ENCODE results near the gene SP110.

The SP110 gene

DNA sequence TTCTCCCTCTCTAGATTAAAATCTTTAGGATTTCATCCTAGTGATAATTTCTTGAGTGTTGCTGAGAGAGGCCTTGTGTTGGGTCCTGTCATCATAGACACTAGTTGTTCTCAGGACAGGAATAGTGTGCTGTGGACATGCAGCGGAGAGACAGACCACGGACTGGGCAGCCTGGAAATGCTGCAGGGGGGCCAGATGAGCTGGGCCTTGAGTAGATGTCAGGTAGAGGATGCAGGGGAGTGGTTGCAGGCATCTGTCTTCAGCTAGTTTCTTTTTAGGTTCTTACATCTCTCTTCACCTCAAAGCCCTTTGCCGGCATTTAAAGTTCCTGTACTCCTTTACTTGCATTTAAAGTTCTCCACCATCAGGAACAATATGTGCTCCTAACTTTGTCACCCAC lies 42.8 kb downstream of the SP110 start:
- Histone ChIP-seq H3K4me3 (ENCODE audit: insufficient read depth, low read depth, low read length) (no peak overlapping the region), H3K9me3 (ENCODE audit: control insufficient read depth, low read length) (peaks cover 2% of the 10 kb centered on the region), H3K4me1 (ENCODE audit: control insufficient read depth, insufficient read depth, low read length) (peaks cover 13% of the 10 kb centered on the region), H3K27ac (ENCODE audit: insufficient read depth, low read depth, low read length, poor library complexity, severe bottlenecking) (no peak overlapping the region), H3K27me3 (ENCODE audit: control insufficient read depth, insufficient read depth, low read length, poor library complexity, severe bottlenecking) (no peaks in the 10 kb centered on the region), H3K36me3 (ENCODE audit: control insufficient read depth, insufficient read depth, low read length) (no peaks in the 10 kb centered on the region)
- 93 to 94% methylated on average over 3 of the region's 3 CpGs for WGBS, 2 experiments

DNA sequence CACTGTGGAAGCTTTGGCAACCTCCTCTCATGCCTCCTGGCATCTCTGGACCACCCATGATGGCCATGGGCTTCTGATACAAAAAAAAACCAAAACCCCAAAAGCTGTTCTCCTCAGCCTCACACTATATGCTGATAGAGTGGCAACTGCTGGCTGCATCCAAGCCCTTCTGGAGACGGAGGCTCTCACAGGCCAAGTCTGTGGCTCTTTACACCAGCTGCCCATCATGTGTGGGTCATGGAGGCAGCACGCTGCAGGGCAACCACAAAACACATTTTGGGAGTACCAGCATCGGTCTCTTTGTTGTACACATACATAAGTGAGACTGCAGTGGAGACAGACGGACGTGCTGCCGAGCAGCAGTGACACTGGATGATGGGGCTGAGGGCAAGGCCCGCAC lies 45.3 kb downstream of the SP110 start:
- Histone ChIP-seq H3K27me3 (ENCODE audit: control insufficient read depth, insufficient read depth, low read length, poor library complexity, severe bottlenecking) (no peaks in the 10 kb centered on the region), H3K9me3 (ENCODE audit: control insufficient read depth, low read length) (no peaks in the 10 kb centered on the region), H3K4me1 (ENCODE audit: control insufficient read depth, insufficient read depth, low read length) (peaks cover 13% of the 10 kb centered on the region), H3K4me3 (ENCODE audit: insufficient read depth, low read depth, low read length) (no peak overlapping the region), H3K27ac (ENCODE audit: insufficient read depth, low read depth, low read length, poor library complexity, severe bottlenecking) (no peak overlapping the region), H3K36me3 (ENCODE audit: control insufficient read depth, insufficient read depth, low read length) (no peaks in the 10 kb centered on the region)
- 94 to 95% methylated on average over 7 of the region's 7 CpGs for WGBS, 2 experiments

DNA sequence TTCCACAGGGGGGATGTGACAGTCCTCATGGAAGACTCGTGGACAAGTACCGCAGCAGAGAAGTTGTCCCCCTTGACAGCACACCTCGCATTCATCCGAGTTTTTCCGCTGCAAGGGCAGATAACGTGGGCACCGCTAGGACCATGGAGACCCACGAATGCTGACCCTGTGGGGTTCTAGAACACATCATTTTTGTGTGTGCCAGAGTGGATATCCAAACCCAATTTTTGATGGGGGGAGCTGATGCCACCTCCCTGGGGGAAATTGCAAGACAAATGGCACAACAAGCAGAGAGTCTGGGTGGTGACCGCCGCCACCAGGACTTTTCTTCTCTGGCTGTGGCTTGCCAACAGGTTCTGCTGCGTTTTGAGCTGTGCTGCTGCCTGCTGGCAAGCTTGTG lies 46.9 kb downstream of the SP110 start:
- Histone ChIP-seq H3K4me3 (ENCODE audit: insufficient read depth, low read depth, low read length) (no peak overlapping the region), H3K9me3 (ENCODE audit: control insufficient read depth, low read length) (no peaks in the 10 kb centered on the region), H3K4me1 (ENCODE audit: control insufficient read depth, insufficient read depth, low read length) (no peaks in the 10 kb centered on the region), H3K27ac (ENCODE audit: insufficient read depth, low read depth, low read length, poor library complexity, severe bottlenecking) (no peak overlapping the region), H3K27me3 (ENCODE audit: control insufficient read depth, insufficient read depth, low read length, poor library complexity, severe bottlenecking) (no peaks in the 10 kb centered on the region), H3K36me3 (ENCODE audit: control insufficient read depth, insufficient read depth, low read length) (no peaks in the 10 kb centered on the region)
- WGBS, 2 experiments = 95 to 97% methylated on average over 11 of the region's 11 CpGs

DNA sequence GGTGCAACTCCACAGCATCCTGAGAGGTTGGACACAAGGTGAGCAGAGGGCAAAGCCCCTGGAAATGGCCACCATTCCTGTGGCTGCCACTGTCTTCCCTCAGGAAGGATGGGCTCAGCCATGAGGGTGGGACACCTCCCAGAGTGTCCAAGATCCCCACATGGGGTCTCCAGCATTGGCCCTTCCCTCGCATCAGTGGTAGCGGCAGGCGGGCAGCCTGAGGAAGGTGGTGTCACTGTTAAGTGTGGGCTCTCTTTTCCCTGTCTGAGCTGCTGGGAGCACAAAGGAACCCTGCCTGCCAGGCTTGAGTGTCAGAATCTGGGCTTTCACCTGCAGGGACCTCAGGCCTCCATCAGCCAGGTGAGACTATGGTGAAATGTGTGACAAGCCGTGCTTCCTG lies 47.6 kb downstream of the SP110 start:
- Histone ChIP-seq H3K27me3 (ENCODE audit: control insufficient read depth, insufficient read depth, low read length, poor library complexity, severe bottlenecking) (no peaks in the 10 kb centered on the region), H3K9me3 (ENCODE audit: control insufficient read depth, low read length) (no peaks in the 10 kb centered on the region), H3K27ac (ENCODE audit: insufficient read depth, low read depth, low read length, poor library complexity, severe bottlenecking) (no peak overlapping the region), H3K4me1 (ENCODE audit: control insufficient read depth, insufficient read depth, low read length) (no peaks in the 10 kb centered on the region), H3K4me3 (ENCODE audit: insufficient read depth, low read depth, low read length) (no peak overlapping the region), H3K36me3 (ENCODE audit: control insufficient read depth, insufficient read depth, low read length) (no peaks in the 10 kb centered on the region)
- WGBS, 2 experiments = 95 to 96% methylated on average over 4 of the region's 4 CpGs

DNA sequence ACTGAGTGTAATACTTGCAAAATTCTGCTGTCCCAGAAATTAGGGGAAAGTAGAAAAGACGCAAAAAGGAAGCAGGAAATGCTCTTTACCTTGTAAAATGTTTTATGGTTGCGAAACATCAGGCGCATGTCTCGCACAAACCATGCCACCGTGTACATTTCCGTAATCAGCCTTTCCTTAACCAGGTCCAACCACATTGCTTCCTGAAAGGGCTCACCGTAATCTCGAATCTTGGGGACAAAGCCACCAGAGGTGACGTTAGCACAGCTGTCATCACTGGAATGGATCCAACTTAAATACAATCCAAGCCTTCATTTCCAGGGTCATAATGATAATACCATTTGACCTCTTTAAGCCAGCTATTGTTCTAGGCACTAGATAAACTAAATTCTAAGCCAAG lies 49.3 kb downstream of the SP110 start:
- H3K4me1 ChIP-seq (ENCODE audit: control insufficient read depth, insufficient read depth, low read length) = no peaks in the 10 kb centered on the region
- no peaks in the 10 kb centered on the region for H3K9me3 ChIP-seq (ENCODE audit: control insufficient read depth, low read length)
- no peaks in the 10 kb centered on the region for H3K27me3 ChIP-seq (ENCODE audit: control insufficient read depth, insufficient read depth, low read length, poor library complexity, severe bottlenecking)
- no peaks in the 10 kb centered on the region for H3K36me3 ChIP-seq (ENCODE audit: control insufficient read depth, insufficient read depth, low read length)
- H3K4me3 ChIP-seq (ENCODE audit: insufficient read depth, low read depth, low read length) = no peak overlapping the region
- 94 to 97% methylated on average over 9 of the region's 9 CpGs for WGBS, 2 experiments
- no peak overlapping the region for H3K27ac ChIP-seq (ENCODE audit: insufficient read depth, low read depth, low read length, poor library complexity, severe bottlenecking)

DNA sequence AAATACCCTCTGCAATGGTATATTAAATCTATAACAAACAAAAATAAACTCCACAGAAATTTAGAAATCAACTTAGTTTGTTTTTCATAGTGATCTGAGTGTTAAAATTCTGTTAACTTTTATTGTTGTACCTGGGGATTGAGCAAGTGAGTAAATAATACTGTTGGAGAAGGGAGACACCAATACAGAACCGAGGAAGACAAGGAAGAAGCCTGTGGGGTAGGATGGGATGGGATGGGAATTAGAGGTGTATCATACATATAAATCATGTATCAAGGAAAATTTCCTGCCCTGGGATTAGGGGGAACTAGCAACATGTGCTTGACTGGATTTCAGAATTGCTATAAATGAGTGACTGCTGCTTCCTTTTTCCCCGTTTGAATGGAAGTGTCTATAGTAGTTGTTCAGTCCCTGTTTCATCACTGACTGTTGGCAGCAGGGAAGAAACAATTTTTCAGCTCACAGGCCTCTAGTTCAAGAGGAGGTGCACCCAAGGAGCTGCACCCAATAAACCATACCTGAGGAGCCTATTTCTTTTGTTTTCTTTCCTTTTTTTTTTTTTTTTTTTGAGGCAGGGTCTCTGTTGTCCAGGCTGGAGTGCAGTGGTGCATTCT lies 53.1 kb downstream of the SP110 start:
- H3K36me3 ChIP-seq (ENCODE audit: control insufficient read depth, insufficient read depth, low read length) = no peaks in the 10 kb centered on the region
- no peak overlapping the region for H3K4me3 ChIP-seq (ENCODE audit: insufficient read depth, low read depth, low read length)
- H3K9me3 ChIP-seq (ENCODE audit: control insufficient read depth, low read length) = no peaks in the 10 kb centered on the region
- H3K27me3 ChIP-seq (ENCODE audit: control insufficient read depth, insufficient read depth, low read length, poor library complexity, severe bottlenecking) = no peaks in the 10 kb centered on the region
- WGBS, 2 experiments = 92 to 96% methylated on average over 2 of the region's 2 CpGs
- H3K4me1 ChIP-seq (ENCODE audit: control insufficient read depth, insufficient read depth, low read length) = no peaks in the 10 kb centered on the region
- no peak overlapping the region for H3K27ac ChIP-seq (ENCODE audit: insufficient read depth, low read depth, low read length, poor library complexity, severe bottlenecking)

DNA sequence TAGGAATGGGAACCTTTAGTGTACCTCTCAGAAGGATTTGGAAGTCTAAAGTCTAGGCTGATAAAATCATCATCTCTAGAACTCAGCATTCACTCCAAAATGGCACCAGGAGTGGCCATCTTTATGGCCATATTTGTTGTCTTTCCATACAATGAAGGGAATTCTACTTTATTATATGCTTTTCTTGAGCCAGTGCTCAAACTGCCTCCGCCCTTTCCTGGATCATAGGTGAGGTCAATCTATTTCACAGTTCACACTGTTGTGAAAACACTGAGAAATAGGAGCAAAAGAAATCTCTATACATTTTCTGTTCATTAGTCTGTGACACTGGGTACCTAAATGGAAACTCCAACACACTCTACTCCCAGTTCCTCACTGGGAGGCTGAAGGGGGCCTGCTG lies 55.6 kb downstream of the SP110 start:
- WGBS, 2 experiments = 90 to 100% methylated on average over 1 of the region's 1 CpG
- Histone ChIP-seq H3K9me3 (ENCODE audit: control insufficient read depth, low read length) (no peaks in the 10 kb centered on the region), H3K27me3 (ENCODE audit: control insufficient read depth, insufficient read depth, low read length, poor library complexity, severe bottlenecking) (no peaks in the 10 kb centered on the region)

DNA sequence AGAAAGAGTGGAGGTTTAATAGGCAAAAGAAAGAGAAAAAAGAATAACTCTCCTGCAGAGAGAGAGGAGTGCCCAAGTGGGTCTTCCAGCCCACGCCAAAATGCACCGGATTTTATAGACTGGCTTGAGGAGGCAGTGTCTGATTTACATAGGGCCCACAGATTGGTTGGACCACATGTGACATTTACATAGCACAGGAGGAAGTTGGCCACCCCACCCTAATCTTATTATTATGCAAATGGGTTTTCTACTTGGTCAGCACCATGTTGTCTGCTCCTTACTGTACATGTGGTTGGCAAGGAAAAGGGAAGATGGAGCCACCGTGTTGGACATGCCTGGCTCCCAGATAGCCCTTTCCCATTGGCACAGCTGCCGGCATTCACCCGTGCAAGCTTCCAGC lies 56.8 kb downstream of the SP110 start:
- Histone ChIP-seq H3K4me3 (ENCODE audit: insufficient read depth, low read depth, low read length) (no peak overlapping the region), H3K9me3 (ENCODE audit: control insufficient read depth, low read length) (no peaks in the 10 kb centered on the region), H3K27ac (ENCODE audit: insufficient read depth, low read depth, low read length, poor library complexity, severe bottlenecking) (no peak overlapping the region), H3K36me3 (ENCODE audit: control insufficient read depth, insufficient read depth, low read length) (no peaks in the 10 kb centered on the region), H3K27me3 (ENCODE audit: control insufficient read depth, insufficient read depth, low read length, poor library complexity, severe bottlenecking) (no peaks in the 10 kb centered on the region), H3K4me1 (ENCODE audit: control insufficient read depth, insufficient read depth, low read length) (no peaks in the 10 kb centered on the region)
- 89 to 93% methylated on average over 5 of the region's 5 CpGs for WGBS, 2 experiments

More for the DNA sequence above, 55.6 kb downstream of the SP110 start:
- H3K4me3 ChIP-seq (ENCODE audit: insufficient read depth, low read depth, low read length) = no peak overlapping the region
- no peaks in the 10 kb centered on the region for H3K36me3 ChIP-seq (ENCODE audit: control insufficient read depth, insufficient read depth, low read length)
- H3K27ac ChIP-seq (ENCODE audit: insufficient read depth, low read depth, low read length, poor library complexity, severe bottlenecking) = no peak overlapping the region
- no peaks in the 10 kb centered on the region for H3K4me1 ChIP-seq (ENCODE audit: control insufficient read depth, insufficient read depth, low read length)

DNA sequence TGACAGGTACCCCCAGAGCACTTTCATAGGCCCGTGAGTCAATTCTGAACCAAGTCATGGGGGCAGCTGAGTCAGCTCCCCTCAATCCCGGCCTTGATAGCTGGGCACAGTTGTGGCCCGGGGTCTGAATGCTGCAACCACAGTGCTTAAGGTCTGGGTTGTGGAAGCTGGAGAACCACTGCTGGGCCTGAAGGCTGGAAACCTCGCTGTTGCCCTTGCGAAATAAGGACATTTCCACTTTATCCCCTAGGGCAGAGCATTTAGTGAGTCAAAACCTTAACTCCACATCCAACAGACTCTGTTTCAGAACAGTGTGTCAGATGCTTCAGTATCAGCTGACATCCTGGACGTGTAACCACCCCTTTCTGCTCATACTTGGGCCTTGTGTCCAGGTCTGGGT lies 58.6 kb downstream of the SP110 start:
- H3K4me3 ChIP-seq (ENCODE audit: insufficient read depth, low read depth, low read length) = no peak overlapping the region
- 94% methylated on average over 6 of the region's 6 CpGs for WGBS, 2 experiments

DNA sequence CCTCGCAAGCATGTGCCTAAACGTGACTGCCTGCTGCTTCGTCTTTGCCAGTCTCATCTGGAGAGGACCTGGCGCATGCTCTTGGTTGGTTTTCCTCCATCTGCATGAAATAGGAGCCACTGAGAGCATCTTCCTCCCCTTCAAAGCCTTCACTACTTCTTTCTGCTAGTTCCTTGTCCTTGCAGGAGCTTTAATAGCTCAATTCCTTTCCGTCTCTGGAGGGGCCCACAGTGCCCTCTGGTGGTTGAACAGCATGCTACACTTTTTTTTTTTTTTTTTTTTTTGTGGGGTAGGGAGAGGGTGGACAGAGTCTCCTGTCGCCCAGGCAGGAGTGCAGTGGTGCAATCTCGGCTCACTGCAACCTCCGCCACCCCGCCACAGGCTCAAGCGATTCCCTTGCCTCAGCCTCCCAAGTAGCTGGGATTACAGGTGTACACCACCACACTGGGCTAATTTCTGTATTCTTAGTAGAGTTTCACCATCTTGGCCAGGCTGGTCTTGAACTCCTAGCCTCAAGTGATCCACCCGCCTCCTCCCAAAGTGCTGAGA lies 59.6 kb downstream of the SP110 start:
- Histone ChIP-seq H3K9me3 (ENCODE audit: control insufficient read depth, low read length) (no peaks in the 10 kb centered on the region), H3K27me3 (ENCODE audit: control insufficient read depth, insufficient read depth, low read length, poor library complexity, severe bottlenecking) (no peaks in the 10 kb centered on the region), H3K4me3 (ENCODE audit: insufficient read depth, low read depth, low read length) (no peak overlapping the region), H3K4me1 (ENCODE audit: control insufficient read depth, insufficient read depth, low read length) (no peaks in the 10 kb centered on the region), H3K27ac (ENCODE audit: insufficient read depth, low read depth, low read length, poor library complexity, severe bottlenecking) (no peak overlapping the region), H3K36me3 (ENCODE audit: control insufficient read depth, insufficient read depth, low read length) (no peaks in the 10 kb centered on the region)
- 68 to 69% methylated on average over 11 of the region's 11 CpGs for WGBS, 2 experiments

More for the DNA sequence above, 58.6 kb downstream of the SP110 start:
- Histone ChIP-seq H3K27me3 (ENCODE audit: control insufficient read depth, insufficient read depth, low read length, poor library complexity, severe bottlenecking) (no peaks in the 10 kb centered on the region), H3K4me1 (ENCODE audit: control insufficient read depth, insufficient read depth, low read length) (no peaks in the 10 kb centered on the region), H3K9me3 (ENCODE audit: control insufficient read depth, low read length) (no peaks in the 10 kb centered on the region), H3K36me3 (ENCODE audit: control insufficient read depth, insufficient read depth, low read length) (no peaks in the 10 kb centered on the region), H3K27ac (ENCODE audit: insufficient read depth, low read depth, low read length, poor library complexity, severe bottlenecking) (no peak overlapping the region)

All from ectodermal cell (in vitro differentiated cells).